Psoas muscle (tissue), 8 donors: Measurements from ENCODE around the gene HIBADH. TPM values are rescaled to one million over a fixed set of nuclear protein-coding genes. Genes with fewer than 3 reads are reported as not detected.

Source experiments
- ATAC-seq, 4 donors: fragments of 200-7000 bp; cut with Tn5 transposase; one replicate each; pipeline ENCODE4 v1.9.1; 2020; ENCODE audit warnings: moderate library complexity in 3 of 4, mild to moderate bottlenecking in 2 of 4
- DNase-seq, 2 donors: peaks; one replicate each; pipeline ENCODE4 v3.0.0-alpha.2; 2020
- H3K27ac ChIP-seq: fragments of 200-600 bp; one replicate; pipeline ENCODE4 v1.8.0; 2022
- H3K27me3 ChIP-seq, 3 donors: fragments of 200-600 bp in 1 of 3; one replicate each; pipeline versions ENCODE4 v1.6.1 to v1.8.0; 2013 to 2022; ENCODE audit warnings: low read length in 2 of 3, mild to moderate bottlenecking in 2 of 3, moderate library complexity in 1 of 3; ENCODE audit not compliant: insufficient read depth in 3 of 3
- H3K36me3 ChIP-seq, 2 donors: fragments of 200-600 bp in 1 of 2; one replicate each; pipeline versions ENCODE4 v1.6.1 to v1.8.0; 2013 to 2022; ENCODE audit warnings: low read depth in 1 of 2, mild to moderate bottlenecking in 1 of 2, moderate library complexity in 1 of 2; ENCODE audit not compliant: insufficient read depth in 1 of 2
- H3K4me1 ChIP-seq: fragments of 200-600 bp; one replicate; pipeline ENCODE4 v1.8.0; 2022
- H3K4me3 ChIP-seq: fragments of 200-600 bp; one replicate; pipeline ENCODE4 v1.8.0; 2022; ENCODE audit warnings: mild to moderate bottlenecking
- H3K9me3 ChIP-seq: fragments of 200-600 bp; one replicate; pipeline ENCODE4 v1.8.0; 2022
- CTCF ChIP-seq: fragments of 200-600 bp; IDR thresholded peaks from one replicate; pipeline ENCODE4 v1.8.0; 2022; ENCODE audit warnings: antibody characterized with exemption
- WGBS, 3 donors: extraction: QIAGEN DNeasy Blood & Tissue Kit; methylation state at CpG; one replicate each; pipeline versions ENCODE4 v1.1.6 to v1.1.7; 2013; 5-methylcytosine and 5-hydroxymethylcytosine counted together
- intact Hi-C, 2 donors: fragments of 100-400 bp; cut with DNase I; formaldehyde crosslinking; loops; one replicate each; pipeline versions ENCODE4 v1.11.0 to v1.14.2; 2022
- long read RNA-seq, 2 donors: library from polyadenylated mRNA; unstranded; transcript quantifications; one replicate each; pipeline ENCODE4 v2.0.0, GENCODE V29; 2021
- polyA plus RNA-seq, 3 donors: library from polyadenylated mRNA; stranded (reverse); fragments of 200-250 nt; gene quantifications; one replicate each; pipeline ENCODE4 v1.2.3, GENCODE V29; 2013
- total RNA-seq, 4 donors: library from RNA; stranded (reverse); fragmentation: NEBNext Ultra II Directional in 2 of 4; extraction: Animal tissue kit (Norgen Biotek cat#: 25700) in 2 of 4; gene quantifications; one replicate each; pipeline versions ENCODE4 v1.2.1 to v1.2.4, GENCODE V29; 2021 to 2023
- donor health status: healthy with polysubstance abuse.
- donor health status: DM: no; HTN: no; CAD: no; lungs with moderate emphysema.
- donor health status: Bipolar disorder and iron deficiency.
- donor health status: healthy.
- donor health status: DM: yes; HTN: yes; CAD: no.
- donor health status: DM: no; HTN: no; CAD: no.
- donor health status: DM: no; HTN: no; CAD: no.
- donor health status: DM: yes; HTN: yes; CAD: no.

The HIBADH gene
- total RNA-seq (10 to 100 TPM; 43.3 to 67.7 (median 51.9) TPM), polyA plus RNA-seq (10 to 100 TPM; 25.2 to 59.7 (median 41.5) TPM)
- long read RNA-seq, donor 1, transcript HIBADH-201 (8 exons, 1,990 nt) = major isoform, 98 of 107 reads
- long read RNA-seq, donor 1, partial matches to known transcripts = 1 of 107 reads
- long read RNA-seq, donor 1, other reads (novel, unspliced or antisense) = 7 of 107 reads
- long read RNA-seq, donor 2, transcript HIBADH-201 (8 exons, 1,990 nt) = major isoform, 100 of 128 reads
- long read RNA-seq, donor 2, partial matches to known transcripts = 1 of 128 reads
- long read RNA-seq, donor 2, other reads (novel, unspliced or antisense) = 26 of 128 reads

DNA sequence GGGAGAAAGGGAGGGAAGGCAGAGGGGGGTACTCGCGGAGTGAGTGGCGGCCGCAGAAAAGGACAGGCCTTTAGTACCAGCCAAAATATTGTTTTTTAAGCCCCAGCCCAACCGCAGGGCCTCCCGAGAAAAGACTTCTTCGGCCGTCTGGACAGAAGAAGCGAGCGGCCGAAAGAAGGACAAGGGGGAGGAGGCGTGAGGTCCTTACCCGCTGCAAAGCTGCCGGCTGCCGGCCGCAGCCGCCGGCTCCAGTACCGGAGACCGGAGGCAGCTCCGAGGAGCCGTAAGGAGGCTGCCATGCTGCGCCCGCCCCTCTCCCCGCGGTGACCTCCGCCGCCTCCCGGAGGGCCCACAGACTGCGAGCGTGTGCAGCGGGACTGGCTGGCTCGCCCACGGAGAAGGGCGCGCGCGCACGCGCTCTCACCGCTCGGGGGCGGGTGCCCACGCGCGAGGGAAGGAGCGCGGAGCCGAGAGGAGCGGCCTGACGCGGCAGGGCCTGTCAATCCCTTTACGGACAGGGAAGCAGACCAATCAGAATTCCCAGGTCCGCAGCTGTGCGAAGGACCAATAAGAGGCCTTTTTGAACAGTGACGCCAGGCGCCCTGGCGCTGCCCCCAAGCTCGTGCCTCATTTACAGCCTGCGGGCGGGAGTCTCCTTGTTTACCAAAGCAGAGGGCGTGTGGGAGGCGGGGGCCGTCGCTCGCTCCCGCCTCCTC lies at the start of gene HIBADH:
HIBADH (minus strand) TSS at position 394 of the 716 bp plus-strand sequence; CDS start at position 299, 95 bp downstream.
- Histone ChIP-seq H3K36me3 (no peaks in the 10 kb centered on the region), H3K27ac (peak within 1 kb of the TSS; percentile 88), H3K9me3 (no peaks in the 10 kb centered on the region), H3K4me1 (no peaks in the 10 kb centered on the region), H3K4me3 (peak within 1 kb of the TSS; percentile 72), H3K27me3 (no peaks in the 10 kb centered on the region)
- no peak for TF ChIP-seq CTCF
- intact Hi-C loops = loop anchor here (1.0 to 5.0 kb wide), 2 partner anchors 78 to 80 kb away; partner anchors contain the start of gene TAX1BP1 (in 2 of the 2)
- ATAC-seq (peak; percentile 97 to 99 (median 99)), DNase-seq (peak; percentile 99)
- 0 to 1% (median 0%) methylated on average over 64 to 67 of the region's 67 CpGs for WGBS, 3 donors

- H3K4me3 ChIP-seq = no peak overlapping the region
- no peak for ATAC-seq
- H3K9me3 ChIP-seq = no peaks in the 10 kb centered on the region
- H3K4me1 ChIP-seq = peaks cover 6% of the 10 kb centered on the region
- intact Hi-C loops = no loop called here
- no peak for TF ChIP-seq CTCF
- 94 to 97% (median 95%) methylated on average over 3 of the region's 3 CpGs for WGBS, 3 donors
- no peaks in the 10 kb centered on the region for H3K36me3 ChIP-seq
- no peak for DNase-seq
- H3K27me3 ChIP-seq = no peaks in the 10 kb centered on the region
- no peak overlapping the region for H3K27ac ChIP-seq
Measured at GRCh38 chr7:27712217-27712616, 49.5 kb upstream of the HIBADH start.

DNA sequence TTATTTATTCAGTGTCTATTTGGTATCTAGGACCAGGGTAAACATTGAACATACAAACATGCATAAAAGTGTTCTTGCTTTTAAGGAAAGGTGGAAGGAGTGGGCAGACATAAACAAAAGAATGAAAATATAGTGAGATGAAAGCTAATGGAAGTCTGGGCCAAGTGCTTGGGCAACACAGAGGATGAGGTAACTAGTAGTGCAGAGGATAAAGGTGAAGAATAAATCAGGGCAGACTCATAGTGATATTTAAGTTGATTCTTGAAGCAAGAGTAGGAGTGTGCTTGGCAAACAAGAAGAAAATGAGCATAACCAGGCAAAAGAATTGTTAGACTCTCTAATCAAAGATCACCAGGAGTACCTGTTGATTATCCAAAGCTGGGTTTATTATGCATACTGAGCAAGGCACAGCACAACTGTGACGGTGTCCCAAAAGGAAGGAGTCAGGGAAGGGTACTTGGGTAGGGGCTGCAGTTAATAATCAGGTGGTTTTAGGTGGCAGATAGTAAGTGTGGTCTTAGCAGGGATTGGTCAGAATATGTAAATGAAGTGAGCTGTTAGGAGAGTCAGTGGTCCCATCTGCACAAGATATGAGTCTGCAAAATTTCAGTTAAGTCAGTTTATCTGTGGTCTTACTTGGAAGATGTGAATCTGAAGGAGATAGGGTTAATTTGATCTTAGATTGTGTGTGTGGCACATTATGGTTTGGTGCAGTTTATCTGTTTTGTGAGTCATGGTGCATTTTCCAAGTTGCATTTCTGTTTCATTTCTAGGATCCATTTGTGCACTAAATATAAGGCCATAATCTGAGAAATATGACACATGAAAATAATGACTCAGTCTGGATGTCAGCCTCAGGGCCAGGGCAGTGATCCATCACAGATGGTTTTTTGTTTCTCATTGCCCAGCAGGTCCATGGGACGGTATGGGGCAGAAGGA lies 46.7 kb upstream of the HIBADH start:
- Histone ChIP-seq H3K27ac (no peak overlapping the region), H3K36me3 (no peaks in the 10 kb centered on the region), H3K9me3 (no peaks in the 10 kb centered on the region), H3K4me1 (peaks cover 6% of the 10 kb centered on the region), H3K4me3 (no peak overlapping the region), H3K27me3 (no peaks in the 10 kb centered on the region)
- intact Hi-C loops = no loop called here
- 61 to 77% (median 63%) methylated on average over 2 of the region's 2 CpGs for WGBS, 3 donors
- ATAC-seq (peak in 2 of 4 donors; percentile 64 to 69), DNase-seq (no peak)
- no peak for TF ChIP-seq CTCF

DNA sequence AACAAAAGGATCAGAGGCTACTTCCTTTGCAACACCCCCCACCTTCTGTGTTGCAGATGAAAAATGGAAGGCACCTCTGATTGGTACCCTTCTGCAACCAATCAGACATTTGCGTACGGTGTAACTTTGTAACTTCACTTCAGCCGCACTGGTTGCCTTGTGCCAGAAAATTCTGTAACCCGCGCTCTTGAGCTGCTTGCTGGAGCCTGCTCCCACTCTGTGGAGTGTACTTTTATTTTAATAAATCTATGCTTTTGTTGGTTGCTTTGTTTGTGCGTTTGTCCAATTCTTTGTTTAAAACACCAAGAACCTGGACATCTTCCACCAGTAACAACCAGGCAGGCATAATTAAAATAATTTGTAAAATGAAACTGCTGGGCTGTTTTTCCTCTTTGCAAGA lies 45.8 kb upstream of the HIBADH start:
- intact Hi-C loops = no loop called here
- ATAC-seq (no peak), DNase-seq (no peak)
- no peaks in the 10 kb centered on the region for H3K27me3 ChIP-seq
- H3K36me3 ChIP-seq = no peaks in the 10 kb centered on the region
- peaks cover 6% of the 10 kb centered on the region for H3K4me1 ChIP-seq
- H3K4me3 ChIP-seq = no peak overlapping the region
- H3K27ac ChIP-seq = no peak overlapping the region
- WGBS, 3 donors = 94 to 97% (median 94%) methylated on average over 6 of the region's 6 CpGs
- TF ChIP-seq CTCF = no peak
- H3K9me3 ChIP-seq = no peaks in the 10 kb centered on the region
